Smooth muscle cell of the brain vasculature (primary cell): Measurements from ENCODE around the gene CENPVL2.
"Not testable (repeated sequence)": the region's sequence is repeated elsewhere in the genome, so short reads cannot be mapped to it uniquely, and the experiment has no call there.

Source experiments
- DNase-seq: peaks from one replicate; pipeline ENCODE4 v3.0.0-alpha.2; 2012; ENCODE audit warnings: low read depth, low spot score

CENPVL2 gene

GRCh38 chrX:51682720-51683062 is at the start of gene CENPVL2:
TSS of gene CENPVL2 (minus strand) at chrX:51682831. CDS start at chrX:51682831, 0 bp downstream.
- DNase-seq = not testable (repeated sequence)

GRCh38 chrX:51728202-51728601 is 45.6 kb upstream of the CENPVL2 start:
- no peak for DNase-seq

DNA sequence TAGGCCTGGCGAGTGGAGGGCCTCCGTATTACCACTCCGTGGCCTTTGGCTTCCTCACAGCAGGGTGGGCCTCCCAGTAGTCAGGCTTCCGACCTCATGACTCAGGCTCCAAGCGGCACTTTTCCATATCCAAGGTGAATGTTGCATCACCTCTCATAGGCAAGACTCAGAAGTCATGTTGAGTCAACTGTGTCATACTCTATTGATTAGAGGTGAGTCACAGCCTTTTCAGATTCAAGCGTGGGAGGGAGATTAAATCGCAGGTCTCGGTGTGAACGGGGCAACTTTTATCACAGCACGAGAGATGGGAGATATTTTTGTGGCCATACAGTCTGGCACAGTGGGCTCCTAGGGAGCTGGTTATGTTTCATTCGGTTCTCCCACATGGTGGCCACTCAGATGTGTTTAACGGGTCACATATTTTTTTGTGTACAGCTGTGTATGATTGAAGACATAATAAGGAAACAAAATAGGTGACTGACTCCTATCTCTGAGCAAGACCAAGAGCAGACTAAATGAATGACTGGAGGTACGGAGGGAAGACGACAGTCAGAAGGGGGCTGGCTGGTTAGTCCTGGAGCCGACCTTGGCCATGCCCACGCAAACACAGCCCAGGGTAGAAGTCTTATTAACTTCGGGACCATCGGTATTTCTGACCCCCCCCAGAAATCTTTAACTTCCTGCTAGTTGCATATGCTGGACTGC is 30.5 kb upstream of the CENPVL2 start:
- DNase-seq = not testable (repeated sequence)

DNA sequence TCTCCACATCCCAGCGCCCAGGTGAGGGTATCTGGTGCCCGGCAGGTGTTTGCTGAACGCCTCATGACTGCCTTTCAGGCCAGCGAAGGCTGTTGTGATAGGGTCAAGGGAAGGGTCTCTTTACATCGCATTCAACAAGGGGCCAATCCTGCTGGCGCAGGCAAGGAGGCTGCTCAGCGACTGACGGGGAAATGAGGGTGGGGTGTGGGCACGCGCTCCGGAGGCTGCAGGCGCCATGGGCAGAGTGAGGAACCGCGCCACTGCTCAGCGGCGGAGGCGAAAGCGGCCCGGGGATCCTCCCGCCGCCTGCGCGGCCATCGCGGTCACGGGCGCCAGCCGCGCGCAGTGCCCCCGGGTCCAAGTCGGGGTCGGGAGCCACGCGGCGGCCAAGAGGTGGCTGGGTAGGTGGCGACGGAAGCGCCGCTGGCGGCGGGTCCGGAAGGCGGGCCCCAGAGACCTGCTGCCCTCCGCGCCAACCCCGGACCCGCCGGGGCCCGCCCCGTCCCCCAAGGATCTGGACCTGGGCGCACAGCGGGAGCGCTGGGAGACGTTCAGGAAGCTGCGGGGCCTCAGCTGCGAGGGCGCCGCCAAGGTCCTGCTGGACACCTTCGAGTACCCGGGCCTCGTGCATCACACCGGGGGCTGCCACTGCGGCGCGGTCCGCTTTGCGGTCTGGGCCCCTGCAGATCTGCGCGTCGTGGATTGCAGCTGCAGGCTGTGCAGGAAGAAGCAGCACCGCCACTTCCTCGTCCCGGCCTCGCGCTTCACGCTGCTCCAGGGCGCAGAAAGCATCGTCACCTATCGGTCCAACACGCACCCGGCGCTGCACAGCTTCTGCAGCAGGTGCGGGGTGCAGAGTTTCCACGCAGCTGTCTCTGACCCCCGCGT is 27.9 kb upstream of the CENPVL2 start, which contains the start of gene CENPVL1:
Gene CENPVL1, plus strand, starts transcription at position 236 of the 888 bp plus-strand sequence. Its CDS starts 0 bp downstream, at position 236.
- DNase-seq = not testable (repeated sequence)

- no peak for DNase-seq
Measured at GRCh38 chrX:51697397-51697796, 14.8 kb upstream of the CENPVL2 start.

- no peak for DNase-seq
Measured at GRCh38 chrX:51694254-51694653, 11.6 kb upstream of the CENPVL2 start.

- not testable (repeated sequence) for DNase-seq
Measured at GRCh38 chrX:51681808-51682719, 567 bp downstream of the CENPVL2 start.

DNA sequence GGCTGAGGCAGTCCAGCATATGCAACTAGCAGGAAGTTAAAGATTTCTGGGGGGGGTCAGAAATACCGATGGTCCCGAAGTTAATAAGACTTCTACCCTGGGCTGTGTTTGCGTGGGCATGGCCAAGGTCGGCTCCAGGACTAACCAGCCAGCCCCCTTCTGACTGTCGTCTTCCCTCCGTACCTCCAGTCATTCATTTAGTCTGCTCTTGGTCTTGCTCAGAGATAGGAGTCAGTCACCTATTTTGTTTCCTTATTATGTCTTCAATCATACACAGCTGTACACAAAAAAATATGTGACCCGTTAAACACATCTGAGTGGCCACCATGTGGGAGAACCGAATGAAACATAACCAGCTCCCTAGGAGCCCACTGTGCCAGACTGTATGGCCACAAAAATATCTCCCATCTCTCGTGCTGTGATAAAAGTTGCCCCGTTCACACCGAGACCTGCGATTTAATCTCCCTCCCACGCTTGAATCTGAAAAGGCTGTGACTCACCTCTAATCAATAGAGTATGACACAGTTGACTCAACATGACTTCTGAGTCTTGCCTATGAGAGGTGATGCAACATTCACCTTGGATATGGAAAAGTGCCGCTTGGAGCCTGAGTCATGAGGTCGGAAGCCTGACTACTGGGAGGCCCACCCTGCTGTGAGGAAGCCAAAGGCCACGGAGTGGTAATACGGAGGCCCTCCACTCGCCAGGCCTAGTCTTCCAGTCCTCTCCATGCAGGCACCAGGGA is 2.8 kb downstream of the CENPVL2 start:
- not testable (repeated sequence) for DNase-seq

GRCh38 chrX:51665981-51666380 is 16.6 kb downstream of the CENPVL2 start:
- DNase-seq = no peak

DNA sequence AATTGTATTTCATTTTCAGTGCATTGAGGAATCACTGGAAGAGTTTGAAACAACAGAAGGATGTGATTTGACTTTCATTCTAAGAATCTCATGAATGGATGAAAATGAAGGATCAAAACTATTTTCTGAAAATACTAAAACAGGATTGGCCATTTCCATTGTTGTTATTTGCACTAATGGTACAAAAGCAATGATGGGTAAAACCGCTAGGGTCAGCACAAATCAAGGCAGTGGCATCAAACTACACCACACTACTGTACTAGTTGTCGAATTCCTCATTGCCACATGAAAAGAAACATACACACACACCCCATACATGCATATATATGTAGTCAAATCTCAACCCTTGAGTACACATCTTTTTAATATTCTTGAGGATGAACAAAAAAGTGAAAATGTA is 39.3 kb downstream of the CENPVL2 start:
- no peak for DNase-seq

- DNase-seq = peak; percentile 4
Measured at GRCh38 chrX:51641421-51642021, 41.1 kb downstream of the CENPVL2 start.

DNA sequence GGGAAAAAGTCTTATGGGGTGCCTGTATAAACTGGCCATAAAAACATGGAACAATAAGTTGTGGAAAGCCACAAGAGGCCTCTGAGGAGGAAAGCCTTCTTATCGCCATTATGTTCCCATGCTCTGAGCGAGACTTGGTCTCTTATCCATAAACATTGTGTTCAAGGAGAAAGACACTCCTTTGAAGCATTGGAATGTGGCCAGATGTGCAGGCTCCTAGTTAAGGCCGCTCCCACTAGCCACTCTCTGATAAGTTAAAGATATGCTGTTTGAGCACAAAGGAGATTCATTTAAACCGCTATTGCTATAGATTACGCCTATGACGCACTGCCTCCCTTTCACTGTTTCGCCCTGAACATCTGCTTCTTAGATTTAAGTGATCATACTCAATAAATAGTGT is 46.1 kb downstream of the CENPVL2 start:
- DNase-seq = not testable (repeated sequence)
